Spinal cord (tissue), 10 donors: ENCODE data around the gene HTR3C. TPM values are rescaled to one million over a fixed set of nuclear protein-coding genes. Genes with fewer than 3 reads are reported as not detected.
A peak's percentile ranks its signal among the peaks of the same experiment; 100 is the strongest.
"Not testable (repeated sequence)": the region's sequence is repeated elsewhere in the genome, so short reads cannot be mapped to it uniquely, and the experiment has no call there.

ENCODE experiments used
- DNase-seq, 6 donors: peaks; one replicate each; pipeline versions ENCODE4 v3.0.0 to v3.0.0-alpha.2; 2013 to 2015; ENCODE audit warnings: low spot score in 6 of 6, low read depth in 4 of 6
- H3K27ac ChIP-seq: one replicate; pipeline ENCODE4 v1.5.1; 2013; ENCODE audit warnings: low read depth, low read length, control low read depth
- H3K27me3 ChIP-seq: one replicate; pipeline ENCODE4 v1.6.1; 2013; ENCODE audit warnings: low read length; ENCODE audit not compliant: control insufficient read depth, insufficient read depth
- H3K36me3 ChIP-seq: one replicate; pipeline ENCODE4 v1.6.1; 2013; ENCODE audit warnings: low read length; ENCODE audit not compliant: control insufficient read depth, insufficient read depth
- H3K4me1 ChIP-seq: one replicate; pipeline ENCODE4 v1.6.1; 2013; ENCODE audit warnings: low read length; ENCODE audit not compliant: control insufficient read depth, insufficient read depth
- H3K4me3 ChIP-seq: one replicate; pipeline ENCODE4 v1.5.1; 2013; ENCODE audit warnings: low read depth, low read length, control low read depth
- H3K9me3 ChIP-seq: one replicate; pipeline ENCODE4 v1.6.1; 2013; ENCODE audit warnings: low read length; ENCODE audit not compliant: control insufficient read depth, insufficient read depth
- WGBS: methylation state at CpG from one replicate; pipeline ENCODE4 v1.1.5; 2013; ENCODE audit warnings: missing lambda C conversion rate; ENCODE audit not compliant: insufficient coverage; 5-methylcytosine and 5-hydroxymethylcytosine counted together
- polyA plus RNA-seq, 2 donors: library from polyadenylated mRNA; unstranded; fragments of 120-200 nt; gene quantifications; one replicate each; pipeline ENCODE4 v1.2.1, GENCODE V29; 2013; ENCODE audit not compliant: insufficient read length in 2 of 2
- total RNA-seq, 2 donors: library from RNA; depleted of rRNA in 1 of 2; stranded (reverse); fragments of 120-200 nt in 1 of 2; fragments of >200 nt in 1 of 2; gene quantifications; one replicate each; pipeline versions ENCODE4 v1.2.3 to v1.2.4, GENCODE V29; 2013 to 2014
- donor health status: healthy.

HTR3C gene
- total and polyA plus RNA-seq, 4 donors = not detected

GRCh38 chr3:184015381-184016019, 37.3 kb upstream of the HTR3C start:
- WGBS = 86% methylated on average over 1 of the region's 10 CpGs
- Histone ChIP-seq H3K9me3 (no peaks in the 10 kb centered on the region), H3K27me3 (no peaks in the 10 kb centered on the region), H3K4me3 (no peak overlapping the region), H3K4me1 (peaks cover 14% of the 10 kb centered on the region), H3K27ac (no peak overlapping the region), H3K36me3 (peaks cover 15% of the 10 kb centered on the region)
- peak in 1 of 6 donors; percentile 31 for DNase-seq

- H3K27ac ChIP-seq = no peak overlapping the region
- H3K4me1 ChIP-seq = peaks cover 14% of the 10 kb centered on the region
- peaks cover 10% of the 10 kb centered on the region for H3K36me3 ChIP-seq
- 34% methylated on average over 4 of the region's 5 CpGs for WGBS
- H3K9me3 ChIP-seq = no peaks in the 10 kb centered on the region
- peak in 1 of 6 donors; percentile 6 for DNase-seq
- no peaks in the 10 kb centered on the region for H3K27me3 ChIP-seq
- peak overlapping the region; percentile 88 for H3K4me3 ChIP-seq
Measured at GRCh38 chr3:184016169-184016570, 36.7 kb upstream of the HTR3C start.

- Histone ChIP-seq H3K9me3 (no peaks in the 10 kb centered on the region), H3K27me3 (no peaks in the 10 kb centered on the region), H3K36me3 (peaks cover 10% of the 10 kb centered on the region), H3K4me1 (peaks cover 14% of the 10 kb centered on the region), H3K27ac (peak overlapping the region; percentile 92), H3K4me3 (peak overlapping the region; percentile 88)
- DNase-seq = peak in 5 of 6 donors; percentile 43 to 86 (median 64)
- WGBS = 7% methylated on average over 55 of the region's 57 CpGs
Measured at GRCh38 chr3:184016811-184017671, 35.8 kb upstream of the HTR3C start.

- DNase-seq = peak; percentile 84 to 99 (median 91)
- no peaks in the 10 kb centered on the region for H3K27me3 ChIP-seq
- WGBS = under 1% methylated on average over 51 of the region's 55 CpGs
- peaks cover 14% of the 10 kb centered on the region for H3K4me1 ChIP-seq
- H3K4me3 ChIP-seq = peak within 1 kb of the TSS; percentile 88
- H3K27ac ChIP-seq = peak within 1 kb of the TSS; percentile 92
- H3K36me3 ChIP-seq = peaks cover 10% of the 10 kb centered on the region
- H3K9me3 ChIP-seq = no peaks in the 10 kb centered on the region
Measured at GRCh38 chr3:184017672-184018423, 35.0 kb upstream of the HTR3C start, which contains the start of gene ABCC5. Gene ABCC5 (minus strand): TSS chr3:184017884. CDS start chr3:184014392, 3,492 bp downstream.

GRCh38 chr3:184018424-184018973, 34.3 kb upstream of the HTR3C start:
- Histone ChIP-seq H3K27me3 (no peaks in the 10 kb centered on the region), H3K27ac (peak overlapping the region; percentile 92), H3K9me3 (no peaks in the 10 kb centered on the region), H3K4me1 (peaks cover 14% of the 10 kb centered on the region), H3K36me3 (peaks cover 7% of the 10 kb centered on the region), H3K4me3 (peak overlapping the region; percentile 88)
- no peak for DNase-seq
- WGBS = 92% methylated on average over 16 of the region's 21 CpGs

- Histone ChIP-seq H3K36me3 (no peaks in the 10 kb centered on the region), H3K4me3 (no peak overlapping the region), H3K4me1 (peaks cover 3% of the 10 kb centered on the region), H3K9me3 (no peaks in the 10 kb centered on the region), H3K27me3 (no peaks in the 10 kb centered on the region), H3K27ac (no peak overlapping the region)
- WGBS = no CpG with 5 or more reads among the region's 7 CpGs
- DNase-seq = no peak
Measured at GRCh38 chr3:184022323-184022722, 30.5 kb upstream of the HTR3C start.

GRCh38 chr3:184025256-184025655, 27.6 kb upstream of the HTR3C start:
- not testable (repeated sequence) for DNase-seq, H3K27ac ChIP-seq, H3K4me1 ChIP-seq, H3K36me3 ChIP-seq, H3K4me3 ChIP-seq, H3K27me3 ChIP-seq, H3K9me3 ChIP-seq
- 80% methylated on average over 1 of the region's 5 CpGs for WGBS

GRCh38 chr3:184028275-184028890, 24.5 kb upstream of the HTR3C start:
- 100% methylated on average over 1 of the region's 1 CpG for WGBS
- not testable (repeated sequence) for H3K27me3 ChIP-seq

GRCh38 chr3:184029443-184029842, 23.4 kb upstream of the HTR3C start:
- Histone ChIP-seq H3K27ac (no peak overlapping the region), H3K9me3 (no peaks in the 10 kb centered on the region), H3K4me1 (no peaks in the 10 kb centered on the region), H3K4me3 (no peak overlapping the region), H3K36me3 (no peaks in the 10 kb centered on the region), H3K27me3 (no peaks in the 10 kb centered on the region)
- 78% methylated on average over 1 of the region's 2 CpGs for WGBS
- no peak for DNase-seq

More at GRCh38 chr3:184028275-184028890, 24.5 kb upstream of the HTR3C start:
- not testable (repeated sequence) for H3K9me3 ChIP-seq, H3K27ac ChIP-seq, H3K4me1 ChIP-seq, DNase-seq, H3K36me3 ChIP-seq, H3K4me3 ChIP-seq
